Kidney (tissue), 14 donors: Measurements from ENCODE around the gene ZDHHC8. TPM values are rescaled to one million over a fixed set of nuclear protein-coding genes. Genes with fewer than 3 reads are reported as not detected.

Source experiments
- DNase-seq, 5 donors: peaks; one replicate each; pipeline ENCODE4 v3.0.0-alpha.2; 2013 to 2020
- FAIRE-seq: peaks from 2 replicates; lab custom pipeline; 2012; peaks lifted over from hg19 to GRCh38; lab: Jason Lieb, UNC
- H3K27ac ChIP-seq, 2 donors: one replicate each; pipeline ENCODE4 v1.7.0; 2013; ENCODE audit warnings: low read depth in 2 of 2, low read length in 2 of 2, inconsistent platforms in 1 of 2
- H3K27me3 ChIP-seq: one replicate; pipeline ENCODE4 v1.7.1; 2013; ENCODE audit warnings: low read length, inconsistent platforms; ENCODE audit not compliant: control insufficient read depth, insufficient read depth
- H3K36me3 ChIP-seq, 3 donors: one replicate each; pipeline versions ENCODE4 v1.7.0 to v1.7.1; 2013; ENCODE audit warnings: low read length in 3 of 3, control low read depth in 1 of 3, inconsistent platforms in 1 of 3; ENCODE audit not compliant: insufficient read depth in 3 of 3, control insufficient read depth in 2 of 3
- H3K4me1 ChIP-seq, 3 donors: one replicate each; pipeline versions ENCODE4 v1.7.0 to v1.7.1; 2013; ENCODE audit warnings: low read length in 3 of 3, inconsistent platforms in 1 of 3, low read depth in 1 of 3; ENCODE audit not compliant: control insufficient read depth in 2 of 3, insufficient read depth in 2 of 3
- H3K4me3 ChIP-seq, 3 donors: one replicate each; pipeline versions ENCODE4 v1.7.0 to v1.8.1; 2013; ENCODE audit warnings: low read length in 3 of 3, control low read depth in 1 of 3, inconsistent platforms in 1 of 3
- H3K9ac ChIP-seq, 3 donors: one replicate each; pipeline versions ENCODE4 v1.7.0 to v1.7.1; 2013; ENCODE audit warnings: low read length in 3 of 3, control low read depth in 1 of 3, inconsistent platforms in 1 of 3
- H3K9me3 ChIP-seq, 3 donors: one replicate each; pipeline versions ENCODE4 v1.7.0 to v1.7.1; 2013; ENCODE audit warnings: low read length in 3 of 3, control low read depth in 1 of 3, inconsistent platforms in 1 of 3; ENCODE audit not compliant: control insufficient read depth in 2 of 3, insufficient read depth in 1 of 3
- CTCF ChIP-seq: IDR thresholded peaks from 3 replicates; pipeline ENCODE4 v1.5.1; 2012; ENCODE audit warnings: mild to moderate bottlenecking, moderate library complexity, borderline replicate concordance; ENCODE audit not compliant: insufficient read depth; ENCODE audit errors: extremely low read depth
- intact Hi-C: fragments of 100-400 bp; cut with DNase I; formaldehyde crosslinking; loops from one replicate; pipeline ENCODE4 v1.11.1; 2022
- polyA plus RNA-seq: library from polyadenylated mRNA; stranded (reverse); fragments of 350-450 nt; fragmentation: Illumina TruSeq; extraction: RNeasy Lipid Tissue Mini Kit (QIAGEN cat#74804); gene quantifications from one replicate; pipeline ENCODE4 v1.2.3, GENCODE V29; 2014; ENCODE audit warnings: low read depth, low replicate concordance; ENCODE audit not compliant: insufficient read depth
- total RNA-seq: library from RNA; stranded (reverse); fragmentation: NEBNext Ultra II Directional; extraction: Animal tissue kit (Norgen Biotek cat#: 25700); gene quantifications from one replicate; pipeline ENCODE4 v1.2.1, GENCODE V29; 2021
- donor health status: control.
- donor health status: control.
- donor health status: control.
- donor health status: control.
- donor health status: control.
- donor health status: DM: yes; HTN: yes; CAD: no.
- donor health status: Normal renal cell carcinoma (clear cell type).

The ZDHHC8 gene
- total and polyA plus RNA-seq, 2 donors from 2014 or later: 18.8 to 57.1 TPM

GRCh38 chr22:20124083-20124787, 7.4 kb upstream of the ZDHHC8 start:
- no peaks in the 10 kb centered on the region for H3K27me3 ChIP-seq
- peaks cover 0 to 4% (median 0%) of the 10 kb centered on the region in 3 donors for H3K4me1 ChIP-seq
- H3K4me3 ChIP-seq: no peak overlapping the region
- intact Hi-C loops: no loop called here
- H3K9ac ChIP-seq: no peak overlapping the region
- H3K36me3 ChIP-seq: peaks cover 0 to 17% (median 9%) of the 10 kb centered on the region in 3 donors
- no peaks in the 10 kb centered on the region for H3K9me3 ChIP-seq
- FAIRE-seq: no peak
- TF ChIP-seq CTCF: no peak
- H3K27ac ChIP-seq: no peak overlapping the region
- DNase-seq: no peak

- Histone ChIP-seq H3K4me3 (no peak overlapping the region), H3K36me3 (peaks cover 0 to 16% (median 4%) of the 10 kb centered on the region in 3 donors), H3K27ac (no peak overlapping the region), H3K9me3 (no peaks in the 10 kb centered on the region), H3K9ac (no peak overlapping the region), H3K27me3 (no peaks in the 10 kb centered on the region), H3K4me1 (peaks cover 0 to 8% (median 0%) of the 10 kb centered on the region in 3 donors)
- intact Hi-C loops: no loop called here
- TF ChIP-seq CTCF: no peak
- FAIRE-seq: no peak
- DNase-seq: no peak
Observed at GRCh38 chr22:20125201-20126174, 6.1 kb upstream of the ZDHHC8 start.

GRCh38 chr22:20126284-20127029, 5.1 kb upstream of the ZDHHC8 start:
- Histone ChIP-seq H3K36me3 (peaks cover 0 to 16% (median 4%) of the 10 kb centered on the region in 3 donors), H3K4me1 (peaks cover 0 to 11% (median 0%) of the 10 kb centered on the region in 3 donors), H3K4me3 (no peak overlapping the region), H3K9ac (no peak overlapping the region), H3K27me3 (no peaks in the 10 kb centered on the region), H3K27ac (no peak overlapping the region), H3K9me3 (no peaks in the 10 kb centered on the region)
- DNase-seq (no peak), FAIRE-seq (no peak)
- intact Hi-C loops: no loop called here
- no peak for TF ChIP-seq CTCF
